Suprapubic skin (tissue), 3 donors: Measurements from ENCODE around the gene SETD7.

ENCODE experiments used
- CTCF ChIP-seq, 2 donors: fragments of 200-600 bp in 1 of 2; fragments of 450-650 bp in 1 of 2; sonication (generic) in 1 of 2; IDR thresholded peaks; one replicate each; pipeline ENCODE4 v1.5.1; 2016 to 2019; ENCODE audit warnings: antibody characterized with exemption in 2 of 2, mild to moderate bottlenecking in 1 of 2, moderate library complexity in 1 of 2
- POLR2A ChIP-seq, 2 donors: fragments of 450-650 bp; IDR thresholded peaks; one replicate each; pipeline ENCODE4 v1.6.1; 2017; ENCODE audit warnings: antibody characterized with exemption in 2 of 2, mild to moderate bottlenecking in 2 of 2, moderate library complexity in 2 of 2

GRCh38 chr4:139453371-139454110 lies 102.5 kb downstream of the SETD7 start:
- TF ChIP-seq CTCF (IDR thresholded peaks at IDR 0.05): no peak
- peak; percentile 45 to 74 for TF ChIP-seq POLR2A (IDR thresholded peaks at IDR 0.05)
